ENCODE measurements around the gene MAPK6. TPM values are rescaled to one million over a fixed set of nuclear protein-coding genes. Genes with fewer than 3 reads are reported as not detected.

Gene MAPK6
- total and polyA plus RNA-seq, 10 of the 15 experiments (the other 5 are each of a cell fraction or from before 2014, with no cell fraction given): 20.6 to 100 (median 52.6) TPM

DNA sequence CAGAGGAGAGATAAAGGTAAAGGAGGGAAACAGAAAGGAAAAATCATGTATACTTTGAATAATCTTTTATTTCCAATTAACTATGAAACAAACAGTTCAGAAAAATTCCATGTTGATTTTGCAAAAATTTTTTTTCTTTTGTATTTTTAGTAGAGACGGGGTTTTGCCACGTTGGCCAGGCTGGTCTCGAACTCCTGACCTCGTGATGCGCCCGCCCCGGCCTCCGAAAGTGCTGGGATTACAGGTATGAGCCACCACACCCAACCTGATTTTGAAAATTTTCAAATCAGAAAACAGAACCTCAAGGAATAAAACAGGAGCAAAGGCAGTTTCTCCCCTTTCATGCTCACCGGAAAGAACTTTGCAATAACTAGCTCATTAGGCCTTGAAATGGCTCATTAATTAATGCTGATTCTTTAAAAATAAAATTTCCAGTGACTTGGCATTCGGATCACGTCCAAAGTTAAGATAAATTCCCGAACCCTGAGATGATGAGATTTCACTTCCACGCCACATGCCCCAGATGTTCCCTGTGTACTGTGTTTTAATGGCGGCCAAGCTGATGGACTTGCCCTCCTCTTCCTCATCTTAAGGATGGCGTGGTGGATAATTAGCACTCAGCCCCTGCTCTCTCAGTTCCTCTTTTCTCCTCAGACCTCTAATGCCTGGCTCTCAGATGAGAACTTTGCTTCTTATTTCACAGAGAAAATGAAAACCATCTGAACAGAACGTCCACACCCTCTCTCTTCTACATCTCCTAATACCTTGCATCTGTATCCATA lies 82.7 kb downstream of the MAPK6 start (continued):
- TF ChIP-seq, protein P1, sequence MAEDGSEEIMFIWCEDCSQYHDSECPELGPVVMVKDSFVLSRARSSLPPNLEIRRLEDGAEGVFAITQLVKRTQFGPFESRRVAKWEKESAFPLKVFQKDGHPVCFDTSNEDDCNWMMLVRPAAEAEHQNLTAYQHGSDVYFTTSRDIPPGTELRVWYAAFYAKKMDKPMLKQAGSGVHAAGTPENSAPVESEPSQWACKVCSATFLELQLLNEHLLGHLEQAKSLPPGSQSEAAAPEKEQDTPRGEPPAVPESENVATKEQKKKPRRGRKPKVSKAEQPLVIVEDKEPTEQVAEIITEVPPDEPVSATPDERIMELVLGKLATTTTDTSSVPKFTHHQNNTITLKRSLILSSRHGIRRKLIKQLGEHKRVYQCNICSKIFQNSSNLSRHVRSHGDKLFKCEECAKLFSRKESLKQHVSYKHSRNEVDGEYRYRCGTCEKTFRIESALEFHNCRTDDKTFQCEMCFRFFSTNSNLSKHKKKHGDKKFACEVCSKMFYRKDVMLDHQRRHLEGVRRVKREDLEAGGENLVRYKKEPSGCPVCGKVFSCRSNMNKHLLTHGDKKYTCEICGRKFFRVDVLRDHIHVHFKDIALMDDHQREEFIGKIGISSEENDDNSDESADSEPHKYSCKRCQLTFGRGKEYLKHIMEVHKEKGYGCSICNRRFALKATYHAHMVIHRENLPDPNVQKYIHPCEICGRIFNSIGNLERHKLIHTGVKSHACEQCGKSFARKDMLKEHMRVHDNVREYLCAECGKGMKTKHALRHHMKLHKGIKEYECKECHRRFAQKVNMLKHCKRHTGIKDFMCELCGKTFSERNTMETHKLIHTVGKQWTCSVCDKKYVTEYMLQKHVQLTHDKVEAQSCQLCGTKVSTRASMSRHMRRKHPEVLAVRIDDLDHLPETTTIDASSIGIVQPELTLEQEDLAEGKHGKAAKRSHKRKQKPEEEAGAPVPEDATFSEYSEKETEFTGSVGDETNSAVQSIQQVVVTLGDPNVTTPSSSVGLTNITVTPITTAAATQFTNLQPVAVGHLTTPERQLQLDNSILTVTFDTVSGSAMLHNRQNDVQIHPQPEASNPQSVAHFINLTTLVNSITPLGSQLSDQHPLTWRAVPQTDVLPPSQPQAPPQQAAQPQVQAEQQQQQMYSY (CRISPR knock-in tag; IDR thresholded peaks at IDR 0.05): 0 out of 2 replicates have a peak, but pooled peaks have one; percentile 55
- TF ChIP-seq TCF3 (IDR thresholded peaks at IDR 0.05; ENCODE audit: borderline replicate concordance, insufficient read depth, low read depth, low read length) (no peak), RCOR1 (conservative IDR thresholded peaks at IDR 0.05; ENCODE audit: low read depth, low read length) (0 out of 2 replicates have a peak, but pooled peaks have one; percentile 29), RAD21 (IDR thresholded peaks at IDR 0.05; ENCODE audit: insufficient read depth, low read depth, low read length) (no peak), BACH1 (IDR thresholded peaks at IDR 0.05; ENCODE audit: borderline replicate concordance) (no peak; the same call in 1 of the 2 replicates), SMC3 (IDR thresholded peaks at IDR 0.05; ENCODE audit: borderline replicate concordance, low read length) (no peak), CHD2 (IDR thresholded peaks at IDR 0.05; ENCODE audit: borderline replicate concordance, low read depth, low read length) (peak; percentile 53), ZNF384 (IDR thresholded peaks at IDR 0.05; ENCODE audit: borderline replicate concordance, low read depth, low read length) (no peak), NR2C1 (IDR thresholded peaks at IDR 0.05) (no peak), CBFB (IDR thresholded peaks at IDR 0.05; ENCODE audit: low read depth) (no peak), ZNF622 (IDR thresholded peaks at IDR 0.05) (no peak), ZBED1 (IDR thresholded peaks at IDR 0.05; ENCODE audit: borderline replicate concordance) (no peak), MEF2A (IDR thresholded peaks at IDR 0.05; ENCODE audit: insufficient read depth, low read depth, low read length) (no peak), ESRRA (IDR thresholded peaks at IDR 0.05; ENCODE audit: low read length) (no peak), IKZF2 (IDR thresholded peaks at IDR 0.05) (peak; percentile 91 to 95), ZNF217 (IDR thresholded peaks at IDR 0.05) (peak; percentile 92), NFIC (IDR thresholded peaks at IDR 0.05; ENCODE audit: low read depth, low read length) (0 out of 2 replicates have a peak, but pooled peaks have one; percentile 49), SREBF1 (IDR thresholded peaks at IDR 0.05; ENCODE audit: low read length) (no peak), STAT3 (IDR thresholded peaks at IDR 0.05; ENCODE audit: low read depth, low read length) (no peak), EED (IDR thresholded peaks at IDR 0.05; ENCODE audit: low read depth) (peak; percentile 71), HDGF (IDR thresholded peaks at IDR 0.05) (no peak), STAT1 (conservative IDR thresholded peaks at IDR 0.05) (no peak), LARP7 (IDR thresholded peaks at IDR 0.05) (no peak)
- TF ChIP-seq, protein P2, sequence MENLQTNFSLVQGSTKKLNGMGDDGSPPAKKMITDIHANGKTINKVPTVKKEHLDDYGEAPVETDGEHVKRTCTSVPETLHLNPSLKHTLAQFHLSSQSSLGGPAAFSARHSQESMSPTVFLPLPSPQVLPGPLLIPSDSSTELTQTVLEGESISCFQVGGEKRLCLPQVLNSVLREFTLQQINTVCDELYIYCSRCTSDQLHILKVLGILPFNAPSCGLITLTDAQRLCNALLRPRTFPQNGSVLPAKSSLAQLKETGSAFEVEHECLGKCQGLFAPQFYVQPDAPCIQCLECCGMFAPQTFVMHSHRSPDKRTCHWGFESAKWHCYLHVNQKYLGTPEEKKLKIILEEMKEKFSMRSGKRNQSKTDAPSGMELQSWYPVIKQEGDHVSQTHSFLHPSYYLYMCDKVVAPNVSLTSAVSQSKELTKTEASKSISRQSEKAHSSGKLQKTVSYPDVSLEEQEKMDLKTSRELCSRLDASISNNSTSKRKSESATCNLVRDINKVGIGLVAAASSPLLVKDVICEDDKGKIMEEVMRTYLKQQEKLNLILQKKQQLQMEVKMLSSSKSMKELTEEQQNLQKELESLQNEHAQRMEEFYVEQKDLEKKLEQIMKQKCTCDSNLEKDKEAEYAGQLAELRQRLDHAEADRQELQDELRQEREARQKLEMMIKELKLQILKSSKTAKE (IDR thresholded peaks at IDR 0.05; ENCODE audit: low read depth, poor library complexity, severe bottlenecking): no peak
- TF ChIP-seq, protein P3, sequence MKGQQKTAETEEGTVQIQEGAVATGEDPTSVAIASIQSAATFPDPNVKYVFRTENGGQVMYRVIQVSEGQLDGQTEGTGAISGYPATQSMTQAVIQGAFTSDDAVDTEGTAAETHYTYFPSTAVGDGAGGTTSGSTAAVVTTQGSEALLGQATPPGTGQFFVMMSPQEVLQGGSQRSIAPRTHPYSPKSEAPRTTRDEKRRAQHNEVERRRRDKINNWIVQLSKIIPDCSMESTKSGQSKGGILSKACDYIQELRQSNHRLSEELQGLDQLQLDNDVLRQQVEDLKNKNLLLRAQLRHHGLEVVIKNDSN (IDR thresholded peaks at IDR 0.05; ENCODE audit: borderline replicate concordance, extremely low read length, insufficient read depth, low read depth, low read length): no peak

Data from GM12878 (cell line).